Esophagus mucosa (tissue), 1 donor: ENCODE data around the gene KXD1. TPM values are rescaled to one million over a fixed set of nuclear protein-coding genes. Genes with fewer than 3 reads are reported as not detected.
"Not testable (repeated sequence)": the region's sequence is repeated elsewhere in the genome, so short reads cannot be mapped to it uniquely, and the experiment has no call there.

Source experiments
- ATAC-seq: fragments of 200-7000 bp; cut with Tn5 transposase; one replicate; pipeline ENCODE4 v1.9.1; 2020
- total RNA-seq: library from RNA; stranded (reverse); gene quantifications from one replicate; pipeline ENCODE4 v1.2.4, GENCODE V29; 2023
- donor health status: DM: yes; HTN: yes; CAD: no.

The KXD1 gene, protein sequence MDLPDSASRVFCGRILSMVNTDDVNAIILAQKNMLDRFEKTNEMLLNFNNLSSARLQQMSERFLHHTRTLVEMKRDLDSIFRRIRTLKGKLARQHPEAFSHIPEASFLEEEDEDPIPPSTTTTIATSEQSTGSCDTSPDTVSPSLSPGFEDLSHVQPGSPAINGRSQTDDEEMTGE
- total RNA-seq, result 60.2 TPM

DNA sequence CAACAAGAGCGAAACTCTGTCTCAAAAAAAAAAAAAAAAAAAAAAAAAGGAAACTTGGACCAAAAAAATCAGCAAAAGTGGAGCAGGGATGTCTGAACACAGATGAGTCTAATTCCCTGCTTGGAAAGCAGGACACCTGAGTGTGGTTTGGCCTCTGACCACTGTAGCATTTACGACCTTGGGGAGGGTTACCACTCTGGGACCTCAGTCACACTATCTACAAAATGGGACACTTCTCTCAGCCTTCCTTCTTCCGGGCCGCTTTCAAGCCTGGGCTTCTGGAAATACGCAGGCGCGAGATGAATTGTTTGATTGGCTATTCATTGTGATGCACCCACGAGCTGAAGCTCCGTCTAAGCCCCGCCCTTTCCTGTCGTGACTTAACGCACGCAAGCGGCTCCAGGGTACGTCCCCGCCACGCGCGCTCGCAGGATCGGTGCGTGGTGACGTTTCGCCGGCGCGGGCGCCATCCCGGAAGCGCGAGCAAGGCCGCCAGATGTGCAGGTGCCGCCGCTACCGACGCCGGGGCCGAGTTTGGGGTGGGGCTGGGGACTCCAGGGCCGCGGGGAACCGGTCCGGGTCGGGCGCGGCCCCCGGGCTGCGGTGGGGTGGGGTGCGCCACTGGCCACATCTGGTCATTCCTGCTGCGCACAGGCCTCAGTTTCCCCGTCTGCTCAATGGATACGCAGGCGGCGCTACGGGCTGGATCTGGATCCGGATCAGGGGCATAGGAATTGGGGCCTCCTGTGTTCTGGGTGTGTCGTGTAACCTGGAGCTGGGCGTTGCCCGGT is at the start of gene KXD1:
KXD1 (plus strand) TSS at position 460 of the 791 bp plus-strand sequence. CDS start 4,187 bp downstream, outside the sequence.
- ATAC-seq, result peak; percentile 99

DNA sequence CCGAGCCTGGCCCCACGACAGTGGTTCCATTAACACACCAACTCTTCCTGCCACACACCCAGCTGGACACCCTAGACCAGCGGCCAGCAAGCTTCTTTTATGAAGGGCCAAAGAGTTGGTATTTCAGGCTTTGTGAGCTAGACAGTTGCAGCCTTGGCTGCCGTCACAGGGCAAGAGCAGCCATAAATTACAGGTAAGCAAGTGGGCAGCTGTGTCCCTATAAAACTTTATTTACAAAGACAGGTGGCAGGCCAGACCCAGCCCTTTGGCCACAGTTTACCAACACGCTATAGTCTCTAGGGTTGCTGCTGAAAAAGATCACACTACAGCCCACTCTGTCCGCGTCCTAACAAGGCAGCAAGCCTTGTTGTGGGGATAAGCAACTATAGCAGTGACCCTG is 49.1 kb upstream of the KXD1 start:
- no peak for ATAC-seq

GRCh38 chr19:18510216-18510615 is 47.5 kb upstream of the KXD1 start:
- ATAC-seq, result no peak

DNA sequence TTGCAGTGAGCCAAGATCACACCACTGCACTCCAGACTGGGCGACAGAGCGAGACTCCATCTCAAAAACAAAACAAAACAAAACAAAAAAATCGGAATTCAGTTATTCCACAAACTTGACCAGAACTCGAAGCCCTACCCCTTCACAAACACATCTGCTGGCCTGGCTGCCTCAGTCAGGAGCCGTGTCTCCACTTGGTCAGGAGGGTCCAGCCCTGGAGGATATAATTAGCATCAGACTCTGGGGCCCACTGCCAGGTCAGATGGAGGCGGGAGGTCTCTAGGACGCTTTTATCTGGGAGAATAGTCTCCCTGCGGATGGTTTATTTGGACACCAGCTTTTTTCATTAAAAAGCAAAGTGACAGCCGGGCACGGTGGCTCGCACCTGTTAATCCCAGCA is 43.8 kb upstream of the KXD1 start:
- no peak for ATAC-seq

DNA sequence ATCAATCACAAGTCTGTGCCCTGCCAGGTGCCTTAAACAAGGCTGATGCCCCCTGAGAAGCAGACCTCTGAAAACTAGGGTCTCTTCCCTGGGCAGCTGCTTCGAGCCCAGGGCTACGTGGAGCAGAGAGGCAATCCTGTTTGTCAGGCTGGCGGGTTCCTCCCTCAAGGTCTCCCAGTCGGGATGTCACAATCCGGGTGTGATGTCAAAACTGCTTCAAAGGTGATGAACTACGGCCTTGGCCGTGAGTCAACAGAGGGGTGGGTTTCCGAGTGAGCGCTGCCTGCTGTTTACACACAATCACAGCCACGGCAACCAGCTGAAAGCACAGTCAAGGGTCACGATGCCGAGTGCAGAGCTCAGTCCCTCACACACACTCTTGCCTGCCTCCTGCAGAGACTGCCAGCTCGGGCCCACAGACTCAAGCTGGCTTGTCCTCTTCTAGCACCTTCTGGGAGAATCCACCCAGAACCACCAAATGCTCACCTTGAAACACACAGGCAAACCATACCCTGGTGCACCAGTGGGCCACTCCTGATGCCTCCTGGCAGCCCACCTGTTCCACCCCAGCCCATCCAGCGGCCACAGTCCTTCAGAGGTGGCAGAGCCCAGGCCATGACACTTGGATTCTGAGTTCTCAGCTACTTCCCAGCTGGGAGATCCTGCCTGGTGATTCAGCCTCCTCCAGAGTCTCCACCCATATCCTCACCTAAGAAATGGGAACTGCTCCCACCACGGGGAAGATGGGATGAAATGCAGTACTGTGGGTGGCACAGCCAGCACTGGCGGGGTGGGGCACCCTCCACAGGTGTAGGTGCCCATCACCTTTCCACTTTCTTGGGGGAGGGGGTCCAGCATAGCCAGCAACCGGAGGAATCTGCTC is 42.6 kb upstream of the KXD1 start:
- ATAC-seq, result peak; percentile 63

DNA sequence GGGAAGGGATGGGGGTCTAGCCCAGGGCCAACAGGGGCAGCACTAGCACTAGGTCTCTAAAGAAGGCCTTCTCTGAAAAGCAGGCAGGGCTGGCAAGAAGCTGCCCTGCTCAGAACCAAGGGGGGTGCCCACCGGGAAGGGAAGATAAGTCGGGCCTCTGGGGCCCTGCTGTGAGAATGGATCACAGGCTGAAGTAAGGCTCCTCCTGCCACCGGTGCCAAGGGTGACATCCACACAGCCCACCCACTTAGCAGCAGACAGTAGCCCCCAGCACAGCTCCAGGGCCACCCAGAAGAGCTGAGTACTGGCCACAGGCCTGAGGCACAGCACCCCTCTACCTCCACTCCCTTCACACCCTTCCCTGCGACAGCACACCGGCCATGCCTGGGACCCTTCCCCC is 41.7 kb upstream of the KXD1 start:
- ATAC-seq, result no peak

GRCh38 chr19:18517606-18518005 is 40.1 kb upstream of the KXD1 start:
- ATAC-seq, result no peak

DNA sequence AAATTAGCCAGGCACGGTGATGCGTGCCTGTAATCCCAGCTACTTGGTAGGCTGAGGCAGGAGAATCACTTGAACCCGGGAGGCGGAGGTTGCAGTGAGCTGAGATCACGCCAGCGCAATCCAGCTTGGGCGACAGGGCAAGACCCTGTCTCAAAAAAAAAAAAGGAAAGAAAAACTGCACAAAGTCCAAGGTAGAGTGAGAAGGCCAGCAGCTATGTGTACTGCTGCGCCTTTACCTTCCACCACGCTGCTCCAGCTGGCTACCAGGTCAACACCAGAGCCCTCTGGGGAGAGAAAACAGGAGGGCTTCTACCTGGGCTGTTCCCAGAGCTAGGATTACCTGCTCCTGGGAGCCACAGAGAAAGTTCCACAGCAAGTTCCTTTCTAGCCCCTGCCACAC is 39.0 kb upstream of the KXD1 start:
- ATAC-seq, result no peak

- ATAC-seq, result peak; percentile 8
Measured at GRCh38 chr19:18519962-18520847, 37.5 kb upstream of the KXD1 start.

DNA sequence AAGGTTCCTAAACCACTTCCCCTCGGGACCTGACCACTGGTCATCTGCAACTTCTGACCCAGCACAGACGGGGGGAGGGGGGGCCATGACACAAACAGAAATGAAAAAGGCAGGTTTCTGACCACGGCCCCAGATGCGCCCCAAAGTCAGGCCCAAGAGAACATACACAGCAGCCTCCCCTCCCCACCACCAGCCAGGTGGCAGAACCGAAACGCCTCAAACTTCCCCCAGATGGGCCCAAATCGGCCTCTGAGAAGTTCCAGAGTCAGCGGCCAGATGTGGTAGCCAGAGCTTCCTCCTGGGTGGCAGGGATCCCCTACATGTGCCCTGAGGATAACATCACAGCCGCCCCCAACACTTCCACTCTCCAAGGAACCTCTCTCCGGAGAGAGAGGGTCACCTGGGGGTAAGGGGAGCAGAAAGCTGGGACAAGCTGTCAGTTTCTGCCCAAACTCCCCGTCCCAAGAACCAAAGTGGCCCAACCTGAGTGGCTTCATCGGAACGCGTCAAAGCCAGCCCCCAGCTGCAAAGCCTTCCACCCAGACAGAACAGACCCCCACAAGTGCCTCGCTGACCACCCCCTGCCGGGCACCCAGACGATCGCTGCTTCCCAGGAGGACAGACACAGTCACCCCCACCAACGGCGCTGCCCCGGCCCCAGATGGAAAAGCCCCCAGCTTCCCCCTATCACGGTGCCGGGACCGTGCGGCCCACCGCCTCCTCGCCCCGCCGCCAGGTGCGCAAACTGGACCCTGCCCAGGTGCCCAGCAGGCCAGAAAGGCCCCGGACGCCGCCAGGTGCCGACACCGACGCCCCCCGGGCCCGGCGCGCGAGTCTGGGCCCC is 36.6 kb upstream of the KXD1 start:
- ATAC-seq, result peak; percentile 0

- ATAC-seq, result no peak
Measured at GRCh38 chr19:18521692-18522123, 36.0 kb upstream of the KXD1 start, which contains the start of gene ELL. ELL (minus strand) TSS chr19:18522070; CDS start chr19:18522055, 15 bp downstream.

DNA sequence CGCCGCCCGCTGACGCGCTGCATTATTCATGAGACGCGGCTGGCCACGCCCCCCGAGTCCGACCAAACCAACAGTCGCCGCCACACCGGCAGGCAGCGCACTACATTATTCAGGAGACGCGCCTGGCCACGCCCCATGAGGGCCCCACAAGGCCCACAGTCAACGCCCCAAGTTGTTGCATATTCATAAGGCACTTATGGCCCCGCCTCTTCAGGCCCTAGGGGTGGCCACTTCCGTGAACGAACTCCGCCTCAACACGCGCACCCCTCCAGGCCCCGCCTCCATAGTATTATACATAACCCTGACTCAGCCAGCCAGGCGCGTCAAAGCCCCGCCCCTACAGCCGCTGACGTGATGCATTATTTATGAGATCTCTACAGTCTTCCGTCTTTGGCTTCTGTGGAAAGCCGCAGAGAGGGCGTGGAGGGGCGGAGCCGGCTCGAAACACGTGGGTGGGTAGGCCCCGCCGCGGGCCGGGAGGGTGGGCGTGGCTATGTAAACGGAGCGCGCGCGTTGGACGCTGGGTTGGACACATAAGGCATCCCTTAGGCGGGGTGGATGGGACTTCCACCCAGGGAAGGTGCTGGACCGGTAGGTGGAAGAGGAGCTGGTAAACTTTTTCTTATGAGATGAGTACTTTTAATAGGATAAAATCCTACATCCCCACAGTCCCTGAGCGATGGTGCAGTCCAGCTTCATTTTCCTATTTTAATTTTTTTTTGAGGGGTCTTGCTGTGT is 35.4 kb upstream of the KXD1 start:
- peak; percentile 92 for ATAC-seq

GRCh38 chr19:18522862-18523440 is 34.7 kb upstream of the KXD1 start:
- not testable (repeated sequence) for ATAC-seq

DNA sequence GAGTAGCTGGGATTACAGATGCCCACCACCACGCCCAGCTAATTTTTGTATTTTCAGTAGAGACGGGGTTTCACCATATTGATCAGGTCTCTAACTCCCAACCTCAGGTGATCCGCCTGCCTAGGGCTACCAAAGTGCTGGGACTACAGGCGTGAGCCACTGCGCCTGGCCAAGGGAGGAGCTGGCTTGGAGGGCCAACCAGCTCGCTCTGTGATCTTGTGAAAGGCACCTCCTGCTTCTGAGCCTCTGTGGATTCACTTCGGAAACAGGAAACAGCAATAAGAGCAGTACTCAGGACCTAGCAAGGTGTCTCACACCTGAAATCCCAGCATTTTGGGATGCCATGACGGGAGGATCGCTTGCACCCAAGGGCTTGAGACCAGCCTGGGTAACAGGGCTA is 33.8 kb upstream of the KXD1 start:
- ATAC-seq, result no peak

DNA sequence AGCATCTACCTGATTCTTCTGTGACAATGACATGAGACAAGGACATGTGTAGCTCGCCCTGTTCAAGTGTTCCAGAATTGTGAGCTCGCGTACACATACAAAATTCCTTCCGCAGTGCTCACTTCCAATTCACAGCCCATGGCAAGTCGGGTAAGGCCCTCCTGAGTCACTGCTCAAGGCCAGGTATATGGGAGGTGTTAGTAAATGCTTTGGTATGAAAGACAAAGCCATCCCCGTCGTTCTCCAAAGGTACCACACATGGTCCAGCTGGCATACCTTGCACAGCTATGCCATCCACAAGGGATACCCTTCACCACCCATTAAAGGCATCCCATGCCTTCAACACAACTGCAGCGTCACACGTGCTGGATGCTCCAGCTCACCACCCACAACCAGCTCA is 31.4 kb upstream of the KXD1 start:
- peak; percentile 2 for ATAC-seq

GRCh38 chr19:18529782-18530181 is 27.9 kb upstream of the KXD1 start:
- ATAC-seq, result peak; percentile 7

GRCh38 chr19:18531485-18531884 is 26.2 kb upstream of the KXD1 start:
- no peak for ATAC-seq

- ATAC-seq, result no peak
Measured at GRCh38 chr19:18532168-18532890, 25.3 kb upstream of the KXD1 start.

DNA sequence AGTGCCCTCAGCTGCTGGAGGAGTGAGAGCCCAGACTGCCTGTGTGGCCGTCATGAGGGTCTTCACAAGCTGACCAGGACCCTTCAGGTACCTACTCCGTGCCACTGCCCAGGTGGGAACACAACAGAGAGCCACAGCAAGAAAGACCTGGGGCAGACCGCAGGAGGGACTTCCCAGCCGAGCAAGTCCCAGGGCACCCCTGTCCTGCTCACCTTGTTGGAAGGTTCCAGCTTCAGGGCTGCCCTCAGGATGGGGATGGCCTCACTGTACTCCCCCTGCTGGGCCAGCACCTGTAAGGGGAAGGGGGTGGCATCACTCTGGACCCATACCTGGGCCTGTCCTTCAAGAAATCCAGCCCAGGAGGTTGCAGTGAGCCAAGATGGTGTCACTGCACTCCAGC is 24.6 kb upstream of the KXD1 start:
- ATAC-seq, result no peak
